KOPT-K1 (cell line): ENCODE results near the gene ZBTB24.
"Not testable (repeated sequence)": the region's sequence is repeated elsewhere in the genome, so short reads cannot be mapped to it uniquely, and the experiment has no call there.

Source experiments
- H3K27ac ChIP-seq: fragments of 200-600 bp; sonication (generic); 2 replicates; pipeline ENCODE4 v1.5.1; 2016; ENCODE audit warnings: antibody characterized with exemption, mild to moderate bottlenecking, low read depth, low read length; ENCODE audit not compliant: poor library complexity, severe bottlenecking
- H3K36me3 ChIP-seq: fragments of 200-600 bp; sonication (generic); 2 replicates; pipeline ENCODE4 v1.5.1; 2017; ENCODE audit warnings: antibody characterized with exemption, mild to moderate bottlenecking, low read length, moderate library complexity; ENCODE audit not compliant: insufficient read depth
- H3K9me3 ChIP-seq: fragments of 200-600 bp; sonication (generic); 2 replicates; pipeline ENCODE4 v1.5.1; 2017; ENCODE audit warnings: antibody characterized with exemption, low read length, mild to moderate bottlenecking; ENCODE audit not compliant: insufficient read depth, poor library complexity, severe bottlenecking

Gene ZBTB24

GRCh38 chr6:109482905-109483734, at the start of gene ZBTB24:
Gene ZBTB24, minus strand, starts transcription at chr6:109483219. Its CDS starts 1,193 bp downstream, at chr6:109482026.
- H3K36me3 ChIP-seq, result peaks cover 38% of the 10 kb centered on the region
- peak within 1 kb of the TSS; percentile 78 for H3K27ac ChIP-seq
- no peaks in the 10 kb centered on the region for H3K9me3 ChIP-seq

GRCh38 chr6:109531446-109531845, 48.4 kb upstream of the ZBTB24 start:
- Histone ChIP-seq H3K9me3 (no peaks in the 10 kb centered on the region), H3K27ac (no peak overlapping the region), H3K36me3 (no peaks in the 10 kb centered on the region)

- H3K27ac ChIP-seq, result no peak overlapping the region
- peaks cover 12% of the 10 kb centered on the region for H3K9me3 ChIP-seq
- no peaks in the 10 kb centered on the region for H3K36me3 ChIP-seq
Measured at GRCh38 chr6:109527989-109528388, 45.0 kb upstream of the ZBTB24 start.

DNA sequence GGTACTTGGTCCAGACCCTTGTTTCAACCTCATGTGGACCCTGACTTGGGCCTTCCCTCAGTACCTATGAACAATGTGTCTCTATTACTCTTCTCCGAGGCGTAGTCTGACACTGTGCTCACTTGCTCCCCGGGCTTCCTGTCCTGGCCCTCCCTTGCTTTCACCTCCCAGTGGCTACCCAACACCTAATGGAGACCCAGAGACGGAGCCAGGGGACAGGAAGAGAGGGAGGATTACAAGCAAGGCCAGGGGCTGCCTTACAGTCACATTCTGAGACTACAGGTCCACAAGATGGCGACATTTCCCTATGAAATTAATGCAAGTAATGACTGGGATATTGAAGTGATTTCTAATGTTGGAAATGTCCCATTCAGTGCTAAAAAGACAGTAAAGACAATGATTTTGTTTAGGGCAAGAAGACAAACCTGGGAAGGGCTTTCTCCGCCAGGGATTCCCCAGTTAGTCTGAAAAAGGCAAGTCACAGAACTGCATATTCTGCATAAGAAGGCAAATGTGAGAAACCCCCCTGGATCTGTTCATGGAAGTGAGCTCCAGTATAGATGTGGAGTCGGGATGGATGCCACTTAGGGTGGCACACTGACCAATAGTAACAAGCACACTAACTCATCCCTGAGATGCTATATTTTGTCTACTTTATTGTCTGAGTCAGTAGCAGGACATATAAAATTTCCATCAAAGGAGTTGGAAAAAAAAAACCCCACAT, 44.0 kb upstream of the ZBTB24 start:
- no peaks in the 10 kb centered on the region for H3K36me3 ChIP-seq
- H3K9me3 ChIP-seq, result peaks cover 12% of the 10 kb centered on the region
- H3K27ac ChIP-seq, result no peak overlapping the region

GRCh38 chr6:109524129-109524528, 41.1 kb upstream of the ZBTB24 start:
- Histone ChIP-seq H3K36me3 (no peaks in the 10 kb centered on the region), H3K9me3 (peaks cover 25% of the 10 kb centered on the region), H3K27ac (no peak overlapping the region)

DNA sequence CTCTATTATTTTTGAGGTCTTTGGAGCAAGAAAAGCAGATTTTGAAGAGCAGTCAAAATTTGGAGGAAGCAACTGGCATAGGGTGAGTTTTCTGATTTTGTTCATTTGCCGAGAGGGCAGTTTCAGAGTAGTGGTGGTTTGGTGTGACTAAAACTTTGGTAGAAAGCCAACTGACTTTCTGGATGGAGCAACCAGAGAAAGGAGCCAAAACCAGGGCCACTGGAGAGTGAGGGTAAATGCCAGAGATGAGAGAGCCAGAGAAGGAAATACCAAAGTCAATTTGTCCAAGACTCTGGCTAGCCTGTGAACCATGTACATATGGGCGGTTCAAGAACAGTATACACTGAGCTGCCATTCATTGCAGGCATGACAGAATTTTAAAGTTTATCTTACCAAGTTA, 40.5 kb upstream of the ZBTB24 start:
- Histone ChIP-seq H3K9me3 (peaks cover 28% of the 10 kb centered on the region), H3K36me3 (no peaks in the 10 kb centered on the region), H3K27ac (no peak overlapping the region)

- Histone ChIP-seq H3K27ac (no peak overlapping the region), H3K36me3 (no peaks in the 10 kb centered on the region), H3K9me3 (peaks cover 28% of the 10 kb centered on the region)
Measured at GRCh38 chr6:109521080-109521479, 38.1 kb upstream of the ZBTB24 start.

- not testable (repeated sequence) for H3K36me3 ChIP-seq, H3K27ac ChIP-seq
- peaks cover 28% of the 10 kb centered on the region for H3K9me3 ChIP-seq
Measured at GRCh38 chr6:109519647-109520046, 36.6 kb upstream of the ZBTB24 start.

GRCh38 chr6:109516929-109517328, 33.9 kb upstream of the ZBTB24 start:
- peak overlapping the region; percentile 63 for H3K27ac ChIP-seq
- peaks cover 16% of the 10 kb centered on the region for H3K9me3 ChIP-seq
- H3K36me3 ChIP-seq, result no peaks in the 10 kb centered on the region

DNA sequence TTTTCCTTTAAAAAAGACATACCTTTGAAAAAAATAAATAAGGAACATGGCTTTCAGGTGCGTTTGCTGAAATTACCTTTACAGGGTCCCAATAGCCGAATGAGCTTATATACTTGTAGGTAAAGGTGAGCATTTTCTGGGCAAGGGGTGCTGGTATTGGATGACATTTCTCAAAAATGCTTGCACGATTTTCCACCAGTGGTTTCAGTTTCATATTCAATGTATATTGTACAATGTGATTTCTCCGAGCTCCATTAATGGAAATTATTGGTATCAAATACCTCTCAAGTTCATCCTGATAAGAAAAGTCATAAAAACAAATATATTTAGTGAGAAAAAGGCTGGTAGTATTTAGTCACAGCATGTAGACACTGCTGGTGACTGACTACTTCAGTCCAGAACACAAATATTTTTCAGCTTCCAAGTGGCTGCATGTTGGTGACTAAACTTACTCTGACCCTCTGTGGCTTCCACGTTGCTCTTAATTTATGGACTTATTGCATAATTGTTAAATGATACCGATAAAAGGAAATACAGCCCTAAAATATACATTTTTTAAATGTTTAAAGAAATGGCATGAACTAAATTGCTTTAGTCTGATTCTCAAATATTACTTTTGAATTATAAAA, 32.9 kb upstream of the ZBTB24 start:
- no peaks in the 10 kb centered on the region for H3K36me3 ChIP-seq
- peak overlapping the region; percentile 63 for H3K27ac ChIP-seq
- peaks cover 19% of the 10 kb centered on the region for H3K9me3 ChIP-seq

DNA sequence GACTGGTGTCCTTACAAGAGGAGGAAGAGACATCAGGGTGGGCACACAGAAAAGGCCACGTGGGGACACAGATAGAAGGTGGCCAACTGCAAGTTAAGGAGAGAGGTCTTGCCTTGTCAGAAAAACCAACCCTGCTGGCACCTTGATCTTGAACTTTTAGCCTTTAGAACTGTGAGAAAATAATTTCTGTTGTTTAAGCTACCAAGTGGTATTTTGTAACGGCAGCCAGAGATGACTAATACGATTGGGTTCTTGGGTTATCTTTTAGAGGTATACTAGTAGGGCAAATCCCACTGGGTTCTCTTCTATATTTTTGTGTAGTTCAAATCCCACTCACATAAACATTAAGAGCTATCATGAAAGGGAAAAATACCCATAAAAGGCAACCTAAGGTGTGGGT, 31.9 kb upstream of the ZBTB24 start:
- Histone ChIP-seq H3K27ac (peak overlapping the region; percentile 63), H3K36me3 (no peaks in the 10 kb centered on the region), H3K9me3 (peaks cover 24% of the 10 kb centered on the region)

- Histone ChIP-seq H3K9me3 (peaks cover 17% of the 10 kb centered on the region), H3K36me3 (no peaks in the 10 kb centered on the region), H3K27ac (no peak overlapping the region)
Measured at GRCh38 chr6:109513571-109514071, 30.6 kb upstream of the ZBTB24 start.

- Histone ChIP-seq H3K9me3 (peaks cover 17% of the 10 kb centered on the region), H3K36me3 (no peaks in the 10 kb centered on the region), H3K27ac (no peak overlapping the region)
Measured at GRCh38 chr6:109512271-109512817, 29.3 kb upstream of the ZBTB24 start.

GRCh38 chr6:109511832-109512231, 28.8 kb upstream of the ZBTB24 start:
- no peak overlapping the region for H3K27ac ChIP-seq
- peaks cover 17% of the 10 kb centered on the region for H3K9me3 ChIP-seq
- H3K36me3 ChIP-seq, result no peaks in the 10 kb centered on the region

DNA sequence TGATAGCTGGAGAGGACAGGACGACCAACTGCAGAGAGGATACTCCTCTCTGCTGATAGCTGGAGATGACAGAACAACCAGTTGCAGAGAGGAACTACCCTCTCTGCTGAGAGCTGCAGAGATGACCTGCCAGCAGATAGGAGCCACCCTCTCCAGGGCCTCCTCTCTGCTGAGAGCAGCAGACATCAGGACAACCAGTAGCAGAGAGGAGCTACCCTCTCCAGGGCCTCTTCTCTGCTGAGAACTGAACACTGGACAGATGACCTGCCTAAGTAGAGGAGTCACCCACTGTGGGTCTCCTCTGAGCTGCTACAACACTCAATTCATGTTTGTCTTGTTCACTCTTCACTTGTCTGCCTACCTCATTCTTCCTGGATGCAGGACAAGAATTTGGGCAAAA, 27.3 kb upstream of the ZBTB24 start:
- Histone ChIP-seq H3K9me3 (peaks cover 17% of the 10 kb centered on the region), H3K27ac (no peak overlapping the region), H3K36me3 (no peaks in the 10 kb centered on the region)
